Activated CD8-positive, alpha-beta T cell treated with anti-CD3 and anti-CD28 coated beads for 36 hours (primary cell): Measurements from ENCODE around the gene KANK3. TPM values are rescaled to one million over a fixed set of nuclear protein-coding genes. Genes with fewer than 3 reads are reported as not detected.

ENCODE experiments used
- ATAC-seq: fragments of 200-7000 bp; cut with Tn5 transposase; one replicate; pipeline ENCODE4 v1.10.0; 2021; ENCODE audit warnings: mild to moderate bottlenecking, moderate library complexity
- CTCF ChIA-PET: fragments of 350-600 bp; sonication (Branson Sonifier 250); formaldehyde crosslinking; loops from one replicate; lab custom pipeline; 2021; ENCODE audit warnings: antibody characterized with exemption; lab: Charles Lee
- POLR2A ChIA-PET: fragments of 350-600 bp; sonication (Branson Sonifier 250); formaldehyde crosslinking; loops from one replicate; lab custom pipeline; 2021; ENCODE audit warnings: antibody characterized with exemption; lab: Charles Lee
- DNase-seq: peaks from one replicate; pipeline ENCODE4 v3.0.0-alpha.2; 2020
- H3K27ac Mint-ChIP-seq: one replicate; pipeline ENCODE4 v1.8.0; 2021; ENCODE audit warnings: mild to moderate bottlenecking, mixed read lengths
- H3K27me3 Mint-ChIP-seq: one replicate; pipeline ENCODE4 v1.8.0; 2021; ENCODE audit warnings: mixed read lengths
- H3K36me3 Mint-ChIP-seq: one replicate; pipeline ENCODE4 v1.8.0; 2021; ENCODE audit warnings: low read depth, mixed read lengths
- H3K4me1 Mint-ChIP-seq: one replicate; pipeline ENCODE4 v1.8.0; 2021; ENCODE audit warnings: low read depth, mixed read lengths
- H3K4me3 Mint-ChIP-seq: one replicate; pipeline ENCODE4 v1.8.0; 2021; ENCODE audit warnings: mild to moderate bottlenecking, moderate library complexity, mixed read lengths
- H3K9me3 Mint-ChIP-seq: one replicate; pipeline ENCODE4 v1.8.0; 2021; ENCODE audit warnings: mixed read lengths
- intact Hi-C: fragments of 100-400 bp; cut with micrococcal nuclease; formaldehyde crosslinking; loops from one replicate; pipeline ENCODE4 v1.10.0; 2022
- total RNA-seq, 2 experiments: library from RNA; stranded (reverse); gene quantifications; one replicate each; pipeline ENCODE4 v1.2.3, GENCODE V29; 2021
- TF ChIP-seq, protein P1 (sequence below): fragments of 200-600 bp; IDR thresholded peaks from one replicate; pipeline ENCODE4 v1.8.0; 2022; ENCODE audit warnings: antibody characterized with exemption, mild to moderate bottlenecking

KANK3 gene
- total RNA-seq, 2 experiments from 2014 or later: 3.6 TPM

GRCh38 chr19:8329996-8330395 is 13.1 kb downstream of the KANK3 start:
- ChIA-PET POLR2A (interaction anchor here (1.6 kb wide), 1 partner anchor 10 kb away, joined by 3 read pairs; no protein-coding TSS in a partner anchor), CTCF (interaction anchor here (1.4 kb wide), 1 partner anchor 62 kb away, joined by 3 read pairs; no protein-coding TSS in a partner anchor)
- ATAC-seq (no peak), DNase-seq (no peak)
- Mint-ChIP-seq H3K4me1 (peaks cover 4% of the 10 kb centered on the region), H3K4me3 (no peak overlapping the region), H3K27me3 (peaks cover 10% of the 10 kb centered on the region), H3K36me3 (no peaks in the 10 kb centered on the region), H3K27ac (no peak overlapping the region), H3K9me3 (no peaks in the 10 kb centered on the region)
- TF ChIP-seq, protein P1, sequence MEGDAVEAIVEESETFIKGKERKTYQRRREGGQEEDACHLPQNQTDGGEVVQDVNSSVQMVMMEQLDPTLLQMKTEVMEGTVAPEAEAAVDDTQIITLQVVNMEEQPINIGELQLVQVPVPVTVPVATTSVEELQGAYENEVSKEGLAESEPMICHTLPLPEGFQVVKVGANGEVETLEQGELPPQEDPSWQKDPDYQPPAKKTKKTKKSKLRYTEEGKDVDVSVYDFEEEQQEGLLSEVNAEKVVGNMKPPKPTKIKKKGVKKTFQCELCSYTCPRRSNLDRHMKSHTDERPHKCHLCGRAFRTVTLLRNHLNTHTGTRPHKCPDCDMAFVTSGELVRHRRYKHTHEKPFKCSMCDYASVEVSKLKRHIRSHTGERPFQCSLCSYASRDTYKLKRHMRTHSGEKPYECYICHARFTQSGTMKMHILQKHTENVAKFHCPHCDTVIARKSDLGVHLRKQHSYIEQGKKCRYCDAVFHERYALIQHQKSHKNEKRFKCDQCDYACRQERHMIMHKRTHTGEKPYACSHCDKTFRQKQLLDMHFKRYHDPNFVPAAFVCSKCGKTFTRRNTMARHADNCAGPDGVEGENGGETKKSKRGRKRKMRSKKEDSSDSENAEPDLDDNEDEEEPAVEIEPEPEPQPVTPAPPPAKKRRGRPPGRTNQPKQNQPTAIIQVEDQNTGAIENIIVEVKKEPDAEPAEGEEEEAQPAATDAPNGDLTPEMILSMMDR: no peak
- intact Hi-C loops: no loop called here

GRCh38 chr19:8325454-8325853 is 17.6 kb downstream of the KANK3 start:
- TF ChIP-seq, protein P1: no peak
- Mint-ChIP-seq H3K36me3 (peaks cover 31% of the 10 kb centered on the region), H3K27ac (no peak overlapping the region), H3K4me3 (no peak overlapping the region), H3K9me3 (no peaks in the 10 kb centered on the region), H3K4me1 (peaks cover 15% of the 10 kb centered on the region), H3K27me3 (no peaks in the 10 kb centered on the region)
- no peak for ATAC-seq
- no peak for DNase-seq
- CTCF ChIA-PET: interaction anchor here (2.3 kb wide), 1 partner anchor 10 kb away, joined by 10 read pairs; no protein-coding TSS in a partner anchor
- intact Hi-C loops: no loop called here
- POLR2A ChIA-PET: interaction anchor here (6.6 kb wide), 1 partner anchor 10 kb away, joined by 37 read pairs; no protein-coding TSS in a partner anchor

- Mint-ChIP-seq H3K27me3 (no peaks in the 10 kb centered on the region), H3K4me1 (peaks cover 22% of the 10 kb centered on the region), H3K9me3 (no peaks in the 10 kb centered on the region), H3K4me3 (peak overlapping the region; percentile 97), H3K36me3 (peaks cover 35% of the 10 kb centered on the region), H3K27ac (peak overlapping the region; percentile 96)
- no peak for DNase-seq
- ChIA-PET POLR2A (interaction anchor here (0.8 to 6.6 kb wide), 9 partner anchors 11 to 191 kb away, joined by 3 to 37 read pairs (median 4); no protein-coding TSS in a partner anchor), CTCF (interaction anchor here (0.9 to 2.2 kb wide), 3 partner anchors 11 to 256 kb away, joined by 4 to 14 read pairs (median 6); no protein-coding TSS in a partner anchor)
- ATAC-seq: no peak
- TF ChIP-seq, protein P1: no peak
- intact Hi-C loops: no loop called here
Measured at GRCh38 chr19:8324186-8325050, 18.6 kb downstream of the KANK3 start.

- Mint-ChIP-seq H3K9me3 (no peaks in the 10 kb centered on the region), H3K36me3 (peaks cover 37% of the 10 kb centered on the region), H3K27me3 (no peaks in the 10 kb centered on the region), H3K4me1 (peaks cover 26% of the 10 kb centered on the region), H3K27ac (peak overlapping the region; percentile 96), H3K4me3 (peak overlapping the region; percentile 97)
- peak; percentile 30 for DNase-seq
- ChIA-PET CTCF (interaction anchor here (0.9 to 2.2 kb wide), 4 partner anchors 12 to 257 kb away, joined by 3 to 14 read pairs (median 5); no protein-coding TSS in a partner anchor), POLR2A (interaction anchor here (0.8 to 6.6 kb wide), 10 partner anchors 12 to 191 kb away, joined by 3 to 37 read pairs (median 4); no protein-coding TSS in a partner anchor)
- TF ChIP-seq, protein P1: no peak
- ATAC-seq: no peak
- intact Hi-C loops: no loop called here
Measured at GRCh38 chr19:8323781-8324185, 19.3 kb downstream of the KANK3 start.
